Activated CD4-positive, alpha-beta T cell treated with anti-CD3 and anti-CD28 coated beads, Interleukin-2, Interleukin-6, amounts not matched to agents 100 ng/mL and 50 ng/mL, durations not matched to agents 16 hours and 8 hours (primary cell): ENCODE results near the gene FOXO1.

Experiments used
- DNase-seq: peaks from one replicate; pipeline ENCODE4 v3.0.0-alpha.2; 2020

The FOXO1 gene

DNA sequence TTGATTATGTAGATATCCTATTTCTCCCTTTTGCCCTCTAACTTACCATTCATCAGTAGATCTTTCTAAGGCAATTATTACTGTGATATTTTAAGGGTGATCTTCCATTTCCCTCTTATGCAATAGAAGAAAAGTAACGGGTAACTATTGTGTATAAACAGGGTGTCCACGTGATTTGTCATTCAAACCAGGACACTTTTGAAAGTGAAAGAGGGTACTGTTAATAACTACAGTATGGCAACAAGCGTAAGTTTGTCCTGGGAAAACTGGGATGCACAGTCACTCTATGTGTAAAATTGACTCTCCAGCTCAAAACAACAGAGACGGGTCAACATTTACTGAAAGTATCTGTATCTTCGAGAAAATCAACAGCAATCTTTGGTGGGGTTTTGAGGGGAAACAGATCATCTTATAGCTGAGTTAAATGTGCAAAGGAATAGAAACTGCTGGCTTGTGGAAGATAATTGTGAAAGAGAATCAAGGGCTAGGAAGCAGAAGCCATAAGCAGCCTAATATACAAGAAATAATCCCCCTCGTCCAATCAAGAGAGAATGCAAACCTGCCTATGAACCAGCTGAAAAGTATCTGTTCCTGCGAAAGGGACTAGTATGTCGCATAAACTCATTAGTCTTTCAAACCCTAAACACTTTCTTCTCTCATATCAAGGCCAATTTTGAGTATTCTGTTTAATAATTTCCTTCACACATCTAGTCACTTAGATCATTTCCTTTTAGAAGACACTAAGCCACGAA is 126.7 kb downstream of the FOXO1 start:
- DNase-seq: no peak

DNA sequence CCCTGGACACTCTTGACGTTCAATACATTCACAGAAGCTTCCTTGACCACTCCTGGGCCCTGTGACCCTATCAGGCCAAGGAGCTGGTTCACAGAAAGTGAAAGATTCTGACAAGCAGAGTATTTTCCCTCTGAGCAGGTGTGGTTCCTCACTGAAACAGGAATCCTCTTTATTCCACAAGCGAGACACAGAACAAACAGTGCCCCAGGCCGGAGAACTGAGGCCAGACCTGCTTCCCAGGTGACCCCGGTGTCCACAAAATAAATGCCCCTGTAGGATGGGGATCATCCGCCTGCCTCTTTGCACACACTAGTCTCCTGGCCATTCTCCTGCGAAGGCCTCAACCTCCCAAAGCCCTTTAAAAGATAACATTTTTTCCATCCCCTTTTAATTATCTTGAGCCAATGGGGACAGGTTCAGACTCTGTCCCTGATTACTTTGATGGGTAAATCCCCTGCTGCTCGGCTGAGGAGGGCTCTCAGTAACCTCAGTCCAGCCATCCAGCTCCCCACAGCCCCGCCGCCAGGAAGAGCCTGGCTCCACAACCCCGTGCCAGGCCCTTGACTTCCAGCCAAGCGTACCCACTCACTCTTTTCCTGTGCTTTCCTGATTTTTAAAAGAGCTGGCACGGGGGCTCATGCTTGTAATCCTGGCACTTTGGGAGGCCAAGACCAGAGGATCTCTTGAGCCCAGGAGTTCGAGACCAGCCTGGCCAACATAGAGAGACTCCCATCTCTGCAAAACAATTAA is 129.1 kb downstream of the FOXO1 start:
- no peak for DNase-seq

DNA sequence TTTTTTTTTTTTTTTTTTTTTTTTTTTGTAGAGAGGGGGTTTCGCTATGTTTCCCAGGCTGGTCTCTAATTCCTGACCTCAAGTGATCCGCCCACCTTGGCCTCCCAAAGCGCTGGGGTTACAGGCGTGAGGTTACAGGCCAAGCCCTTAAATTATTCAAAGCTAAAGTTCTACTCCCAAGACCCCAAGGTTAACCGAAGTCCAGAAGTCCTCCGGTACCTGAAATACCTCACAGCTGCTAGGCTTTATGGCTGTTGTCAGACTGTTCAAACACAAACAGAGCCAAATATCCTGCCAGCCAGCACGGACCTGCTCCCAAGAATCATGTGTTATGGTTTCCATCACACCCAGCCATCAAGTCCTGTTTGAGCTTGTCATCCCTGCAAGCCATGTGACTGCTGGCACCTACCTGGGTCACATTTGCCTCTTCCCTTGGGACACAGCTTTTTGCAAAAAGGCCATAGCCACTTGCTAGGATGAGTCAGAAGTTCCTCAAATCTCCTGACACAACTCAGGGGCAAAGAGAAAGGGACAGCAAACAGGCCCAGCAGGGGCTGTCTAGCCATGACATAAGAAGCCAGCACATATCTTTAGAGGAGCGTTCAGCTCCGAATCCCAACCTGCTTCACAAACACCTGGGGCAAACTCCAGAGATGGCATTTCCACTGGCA is 129.9 kb downstream of the FOXO1 start:
- DNase-seq: no peak

DNA sequence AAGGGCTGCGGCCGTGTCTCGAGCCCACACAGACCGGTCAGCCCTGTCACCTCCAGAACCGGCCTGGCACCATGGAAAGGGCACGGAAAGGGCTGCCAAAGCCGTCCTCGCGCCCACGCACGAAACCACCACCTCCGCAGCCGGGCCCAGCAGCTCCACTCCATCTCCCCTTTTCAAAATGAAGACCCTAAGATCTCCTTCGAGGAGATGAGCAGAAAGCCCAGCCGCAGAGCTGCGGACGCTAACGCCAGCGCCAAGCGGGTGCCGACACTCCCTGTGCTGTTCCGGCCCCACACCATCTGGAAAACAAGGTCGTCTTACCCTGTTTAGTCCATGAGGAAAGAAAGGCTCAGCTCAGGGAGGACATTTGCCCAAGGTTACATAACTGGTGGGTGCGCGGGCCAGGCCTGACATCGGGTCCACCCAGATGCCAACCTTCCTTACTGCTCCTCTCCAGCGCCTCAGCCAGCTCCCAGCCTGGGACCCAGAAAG is 131.1 kb downstream of the FOXO1 start:
- no peak for DNase-seq

DNA sequence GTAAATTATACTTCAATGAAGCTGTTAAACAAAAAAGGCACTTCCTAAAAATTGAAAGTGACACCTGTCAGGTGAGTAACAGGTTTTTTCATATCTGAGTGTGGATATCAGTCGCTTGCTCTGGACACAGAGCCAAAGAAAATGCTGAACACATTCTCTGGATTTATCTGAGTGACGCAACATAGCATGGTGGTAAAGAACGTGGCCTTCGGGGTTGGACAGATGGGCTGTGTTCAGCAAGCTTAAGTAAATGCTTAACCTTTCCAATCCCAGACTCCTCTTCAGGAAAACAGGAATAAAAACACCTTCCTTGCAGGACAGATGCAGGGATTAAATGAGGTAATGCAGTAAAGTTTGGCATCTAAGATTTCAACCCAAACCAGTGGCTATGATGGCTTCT is 132.0 kb downstream of the FOXO1 start:
- DNase-seq: no peak

DNA sequence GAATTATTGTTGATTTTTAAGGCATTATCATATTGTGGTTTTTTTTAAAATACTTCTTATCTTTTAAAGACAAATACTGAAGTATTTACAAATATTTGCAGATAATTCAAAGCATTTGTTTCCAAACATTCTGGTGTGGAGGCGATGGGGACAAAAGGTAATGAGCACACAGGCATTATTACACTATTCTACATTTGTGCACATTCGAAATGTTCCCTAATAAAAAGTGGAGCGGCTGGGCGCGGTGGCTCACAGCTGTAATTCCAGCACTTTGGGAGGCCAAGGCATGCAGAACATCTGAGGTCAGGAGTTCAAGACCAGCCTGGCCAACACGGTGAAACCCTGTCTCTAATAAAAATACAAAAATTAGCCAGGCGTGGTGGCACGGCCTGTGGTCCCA is 133.4 kb downstream of the FOXO1 start:
- no peak for DNase-seq

DNA sequence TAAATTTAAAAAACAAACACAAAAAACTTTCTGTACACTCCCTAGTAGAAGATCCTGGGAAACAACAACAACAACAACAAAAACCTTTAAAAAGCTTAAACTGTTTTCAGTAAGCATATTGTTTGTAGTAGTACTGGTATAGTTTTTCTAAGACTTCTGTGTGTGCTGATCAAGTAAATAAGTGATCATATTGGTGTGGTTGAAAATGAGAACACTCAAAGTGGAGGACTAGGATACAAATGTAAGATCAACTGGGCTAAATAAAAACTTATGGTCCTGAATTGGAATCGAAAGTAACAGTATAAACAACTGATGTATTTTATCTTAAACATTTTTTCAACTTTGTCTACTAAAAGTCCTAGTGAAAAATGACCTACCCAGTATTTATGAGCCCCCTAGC is 135.5 kb downstream of the FOXO1 start:
- DNase-seq: no peak

DNA sequence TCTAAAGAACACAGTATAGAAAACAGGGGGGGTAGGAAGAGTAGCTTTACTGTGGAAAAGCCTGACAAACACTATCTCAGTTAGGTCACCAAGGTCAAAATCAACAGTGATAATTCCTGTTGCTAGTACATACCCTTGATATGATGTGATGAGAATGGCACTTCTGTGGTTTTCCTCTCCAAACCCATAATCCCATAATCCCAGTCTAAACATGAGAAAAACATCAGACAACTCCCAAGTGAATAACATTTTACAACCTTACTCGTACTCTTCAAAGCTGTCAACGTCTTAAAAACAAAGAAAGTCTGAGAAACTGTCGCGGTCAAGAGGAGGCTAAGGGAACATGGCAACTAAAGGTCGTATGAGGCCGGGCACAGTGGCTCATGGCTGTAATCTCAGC is 137.6 kb downstream of the FOXO1 start:
- no peak for DNase-seq

DNA sequence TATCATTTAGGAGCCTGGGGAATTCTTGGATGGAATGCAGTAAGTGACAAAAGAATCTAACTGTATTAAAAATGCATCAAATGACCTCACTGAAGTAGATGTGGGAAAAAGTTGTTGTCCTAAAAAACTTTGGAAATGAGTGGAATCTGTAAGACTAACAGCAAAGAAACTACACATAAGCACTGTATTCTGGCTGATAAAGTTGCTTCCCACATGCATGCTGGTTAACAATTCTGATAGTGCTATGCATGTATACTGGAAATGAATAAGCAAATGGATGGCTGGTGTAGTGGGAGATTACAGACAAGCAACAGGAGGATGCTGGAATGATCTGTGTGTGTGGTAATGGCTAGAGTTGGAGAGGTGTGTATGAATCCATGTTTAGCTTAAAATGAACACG is 138.5 kb downstream of the FOXO1 start:
- no peak for DNase-seq

DNA sequence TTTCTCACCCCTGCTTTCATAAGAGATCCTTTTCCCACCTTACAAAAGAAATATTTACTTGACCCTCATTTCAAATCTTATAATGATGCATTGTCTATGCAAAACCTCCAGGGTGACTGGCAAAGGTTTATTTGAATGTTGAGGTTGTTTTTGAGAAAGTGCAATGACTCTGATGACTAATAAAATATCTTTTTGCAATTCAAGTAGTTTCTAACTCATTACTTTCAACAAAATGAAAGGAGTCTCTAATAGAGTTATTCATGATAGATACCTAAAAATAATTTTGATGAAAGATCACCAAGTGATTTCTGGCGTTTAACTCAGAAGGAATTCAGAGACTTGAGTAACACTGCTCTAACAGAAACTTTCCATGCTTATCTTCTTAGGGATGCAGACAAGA is 144.2 kb downstream of the FOXO1 start:
- DNase-seq: peak; percentile 45

DNA sequence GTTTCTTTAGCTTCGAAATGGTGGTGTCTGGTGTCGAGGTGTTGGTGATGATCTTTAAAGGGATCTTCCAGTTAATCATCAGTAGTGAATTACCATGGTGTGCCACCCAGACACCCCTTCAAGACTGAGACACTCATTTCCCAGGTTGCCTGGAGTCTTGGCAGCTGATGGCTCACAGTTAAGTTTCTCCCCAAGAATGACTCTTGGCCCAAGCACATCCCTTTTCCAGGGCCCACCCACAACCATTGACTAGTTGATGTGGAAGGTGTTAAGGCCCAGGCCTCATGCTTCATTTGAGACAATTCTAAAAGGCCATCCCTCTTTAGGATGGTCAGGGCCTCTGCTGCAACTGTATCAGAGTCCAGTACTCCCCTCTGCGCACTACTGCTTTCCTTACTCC is 145.5 kb downstream of the FOXO1 start:
- DNase-seq: no peak

DNA sequence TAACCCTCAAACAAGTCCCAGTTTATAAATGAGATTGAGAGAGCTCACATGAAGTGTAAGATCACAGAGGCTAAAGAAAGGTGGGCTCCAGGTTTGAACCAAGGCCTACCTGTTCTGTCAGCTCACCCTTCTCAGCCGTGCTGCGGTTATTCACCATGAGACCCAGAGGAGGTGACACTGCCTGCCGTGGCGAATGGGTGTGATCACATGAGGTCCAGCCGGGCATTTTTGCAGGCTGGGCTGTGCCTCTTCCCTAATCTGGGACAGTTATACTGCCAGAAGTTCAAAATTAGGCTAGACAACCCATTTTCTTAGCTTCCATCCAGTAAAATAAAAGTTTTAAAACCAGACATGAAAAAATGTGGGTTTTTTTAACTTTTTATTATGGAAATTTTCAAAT is 146.8 kb downstream of the FOXO1 start:
- DNase-seq: no peak

DNA sequence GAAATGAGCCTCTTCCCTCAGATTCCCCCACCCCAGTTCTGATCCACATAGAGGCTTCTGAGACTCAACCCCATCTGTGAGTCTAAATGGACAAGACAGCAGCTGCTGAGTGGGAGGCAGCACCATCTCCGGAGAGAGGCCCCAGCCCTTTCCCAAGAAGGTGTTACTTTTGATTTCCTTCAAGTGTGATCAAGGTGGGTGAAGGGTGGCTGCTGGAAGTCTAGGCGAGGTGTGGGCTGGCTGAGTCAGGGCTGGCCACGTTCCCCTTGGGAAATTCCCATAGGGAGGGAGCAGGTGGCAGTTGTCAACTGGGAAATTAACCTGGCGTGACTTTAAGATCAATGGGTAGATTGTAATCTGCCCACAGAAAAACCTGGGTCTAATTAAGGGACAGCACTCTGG is 148.0 kb downstream of the FOXO1 start:
- peak; percentile 69 for DNase-seq

DNA sequence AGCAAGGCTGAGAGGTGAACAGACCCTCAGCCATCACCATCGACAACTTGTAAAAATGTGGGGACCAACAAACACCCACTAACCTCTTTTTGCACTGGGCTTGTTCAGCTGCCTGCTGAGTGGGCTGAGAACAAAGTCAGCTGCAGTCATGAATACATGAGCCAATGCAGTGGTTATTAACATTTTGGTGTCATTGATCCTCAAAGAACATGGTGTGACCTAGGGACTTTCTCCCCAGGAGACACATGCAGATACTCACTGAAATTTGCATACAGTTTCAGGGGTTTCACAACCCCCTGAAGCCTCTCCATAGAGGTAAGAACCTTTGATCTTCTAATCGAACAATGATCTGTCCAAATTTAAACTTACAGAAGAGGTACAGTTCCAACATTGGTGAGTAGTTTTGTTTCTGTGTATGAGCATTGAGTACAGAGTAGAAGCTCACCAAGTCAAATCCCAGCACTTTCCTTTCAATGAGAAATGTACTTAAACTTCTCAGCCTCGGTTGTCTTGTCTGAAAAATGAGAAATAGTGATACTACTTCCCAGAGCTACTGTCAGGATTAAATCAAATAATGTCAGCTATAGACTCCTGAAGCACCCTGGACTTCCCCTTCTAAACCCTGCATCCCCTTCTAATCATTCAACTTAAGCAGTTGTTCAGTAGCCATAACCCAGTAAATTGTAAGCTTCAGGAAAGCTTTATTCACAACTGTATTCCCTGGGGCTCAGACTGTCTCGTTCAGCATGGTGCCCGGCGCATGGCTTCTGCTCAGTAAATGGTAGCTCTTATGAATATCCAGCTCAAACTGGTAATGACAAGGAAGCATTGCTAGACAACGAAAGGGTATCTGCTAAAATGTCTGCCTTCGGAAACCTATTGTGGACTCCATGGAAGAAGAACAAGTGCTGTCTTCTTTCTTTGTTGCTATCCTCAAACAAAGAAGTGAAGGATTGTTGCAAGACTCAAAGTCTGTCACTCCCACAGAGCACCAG is 148.7 kb downstream of the FOXO1 start:
- DNase-seq: peak; percentile 42

DNA sequence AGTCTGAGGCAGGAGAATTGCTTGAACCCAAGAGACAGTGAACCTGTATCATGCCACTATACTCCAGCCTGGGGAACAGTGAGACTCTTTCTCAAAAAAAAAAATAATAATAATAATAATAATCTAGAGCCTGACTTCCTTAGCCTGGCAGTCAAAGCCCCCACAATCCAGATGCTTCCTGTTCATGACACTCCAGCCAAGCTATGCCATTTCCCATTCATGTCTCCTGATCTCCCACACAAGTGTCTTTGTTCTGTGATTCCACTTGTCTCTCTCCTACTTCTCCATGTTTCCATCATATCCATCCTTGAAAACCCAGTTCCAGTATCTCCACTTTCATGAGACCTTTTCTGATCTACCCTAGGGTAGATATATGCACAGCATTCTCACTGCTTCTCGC is 150.7 kb downstream of the FOXO1 start:
- no peak for DNase-seq

DNA sequence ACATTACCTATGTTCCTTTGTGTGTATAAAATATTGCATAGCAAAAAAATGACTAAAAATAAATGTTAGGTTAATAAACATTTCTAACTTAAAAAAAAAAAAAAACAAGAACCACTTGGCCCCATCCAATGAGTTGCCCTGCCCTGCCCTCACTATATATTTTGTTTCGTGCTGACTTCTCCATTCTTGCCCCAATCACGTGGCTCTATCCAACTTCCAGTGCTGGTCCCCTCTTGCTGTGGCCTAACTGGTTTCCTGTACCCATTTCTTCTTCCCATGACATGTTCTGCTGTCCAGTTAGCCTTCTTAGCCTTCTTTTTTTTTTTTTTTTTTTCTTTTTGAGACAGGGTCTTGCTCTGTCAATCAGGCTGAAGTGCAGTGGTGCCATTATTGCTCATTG is 151.6 kb downstream of the FOXO1 start:
- DNase-seq: no peak

DNA sequence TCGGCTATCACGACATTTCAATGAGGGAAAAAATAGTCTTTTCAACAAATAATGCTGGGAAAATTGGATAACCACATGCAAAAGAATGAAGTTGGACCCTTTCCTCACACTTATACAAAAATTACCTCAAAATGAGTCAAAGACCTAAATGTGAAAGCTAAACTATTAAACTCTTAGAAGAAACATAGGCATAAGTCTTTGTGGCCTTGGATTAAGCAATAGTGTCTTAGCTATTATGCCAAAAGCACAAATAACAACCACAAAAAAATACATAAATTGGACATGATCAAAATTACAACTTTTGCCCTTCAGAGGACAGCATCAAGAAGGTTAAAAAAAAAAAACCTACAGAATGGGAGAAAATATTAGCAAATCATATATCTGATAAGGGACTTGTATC is 156.6 kb downstream of the FOXO1 start:
- no peak for DNase-seq

DNA sequence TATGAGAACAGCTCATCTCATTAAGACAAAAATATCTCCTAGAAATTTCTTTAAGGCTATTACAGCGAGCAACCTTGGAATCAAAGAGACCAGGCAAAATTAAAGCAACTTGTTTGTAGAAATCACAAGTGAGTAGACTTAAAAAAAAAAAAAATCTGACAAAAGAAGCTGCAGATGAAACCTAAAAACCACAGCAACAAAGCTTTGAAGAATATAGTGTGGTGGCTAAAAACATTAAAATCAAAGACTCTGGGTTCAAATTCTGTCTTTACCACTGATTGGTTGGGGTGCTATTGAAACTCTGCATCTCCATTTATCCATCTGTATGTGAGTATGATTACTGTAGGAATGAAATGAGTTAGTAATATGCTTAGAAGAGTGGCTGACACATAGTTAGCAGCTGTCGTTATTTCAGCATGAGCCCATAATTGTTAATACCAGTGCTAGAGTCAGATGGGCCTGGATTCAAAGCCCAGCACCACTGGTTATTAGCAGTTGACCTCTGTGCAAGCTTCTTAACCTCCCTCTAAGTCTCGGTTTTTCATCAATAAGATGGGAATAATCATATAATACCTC is 157.6 kb downstream of the FOXO1 start:
- no peak for DNase-seq

DNA sequence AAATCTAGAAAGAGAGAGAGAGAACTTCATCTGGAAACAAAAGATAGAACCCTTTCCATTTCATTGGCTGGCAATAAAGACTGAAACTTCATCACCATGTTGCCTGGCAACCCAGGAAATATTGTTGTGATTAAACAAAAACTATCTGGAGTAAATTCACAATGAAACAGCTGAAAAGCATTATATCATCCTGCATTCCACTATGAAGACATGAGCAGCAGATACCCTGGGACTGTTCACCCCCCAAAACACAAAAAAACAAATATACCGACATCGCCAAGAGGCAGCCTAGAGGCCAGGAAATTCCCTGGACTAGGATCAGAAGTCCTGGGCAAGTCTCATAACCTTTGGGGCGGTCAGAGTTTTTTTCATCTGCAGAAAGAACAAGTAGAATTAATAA is 158.3 kb downstream of the FOXO1 start:
- no peak for DNase-seq

DNA sequence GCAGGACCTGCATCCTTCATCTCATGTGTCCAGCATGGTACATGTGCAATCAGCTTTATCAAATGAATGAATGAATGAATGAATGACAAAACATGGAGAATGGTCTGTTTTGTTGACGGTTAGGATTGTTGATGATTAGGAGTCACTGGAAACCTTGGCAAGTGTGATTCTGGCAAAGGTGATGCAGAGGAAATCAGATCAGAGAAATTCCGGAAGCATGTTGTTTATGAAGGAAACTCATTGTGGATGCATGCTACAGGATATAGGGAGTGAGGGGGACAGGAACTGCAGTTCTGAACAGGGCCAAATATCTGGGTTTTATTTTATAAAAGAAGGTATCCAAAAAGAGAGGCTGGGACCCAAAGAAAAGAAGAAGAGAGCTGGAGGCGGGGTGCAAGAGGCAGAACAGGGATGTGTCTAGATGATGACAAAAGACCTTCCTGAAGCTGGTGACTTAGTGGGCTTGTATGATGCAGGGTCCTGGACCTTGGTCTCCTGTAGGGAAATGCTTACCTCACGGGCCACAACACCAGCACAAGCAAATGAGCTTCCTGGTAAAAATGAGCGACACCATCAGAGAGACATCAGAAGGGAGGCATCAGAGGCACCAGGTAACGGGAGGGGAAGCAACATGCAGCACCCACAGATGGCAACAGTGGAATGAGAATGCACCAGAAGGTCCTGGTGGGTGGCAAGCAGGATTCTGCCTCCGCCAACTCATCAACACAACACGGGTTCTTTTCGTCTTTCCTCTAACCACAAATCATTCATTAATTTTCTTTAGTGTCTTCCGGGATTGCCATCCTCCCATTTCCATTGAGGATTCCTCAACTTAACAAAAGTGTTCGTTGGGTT is 159.6 kb downstream of the FOXO1 start:
- no peak for DNase-seq
